GM11168 (cell line): ENCODE measurements around the gene COL6A3.

ENCODE experiments used
- in situ Hi-C: fragments of 300-500 bp; cut with MboI; formaldehyde crosslinking; loops from one replicate; pipeline ENCODE4 v1.12.0; 2022; ENCODE audit warnings: low sequenced_read_pairs; ENCODE audit not compliant: unreplicated experiment

COL6A3 gene

DNA sequence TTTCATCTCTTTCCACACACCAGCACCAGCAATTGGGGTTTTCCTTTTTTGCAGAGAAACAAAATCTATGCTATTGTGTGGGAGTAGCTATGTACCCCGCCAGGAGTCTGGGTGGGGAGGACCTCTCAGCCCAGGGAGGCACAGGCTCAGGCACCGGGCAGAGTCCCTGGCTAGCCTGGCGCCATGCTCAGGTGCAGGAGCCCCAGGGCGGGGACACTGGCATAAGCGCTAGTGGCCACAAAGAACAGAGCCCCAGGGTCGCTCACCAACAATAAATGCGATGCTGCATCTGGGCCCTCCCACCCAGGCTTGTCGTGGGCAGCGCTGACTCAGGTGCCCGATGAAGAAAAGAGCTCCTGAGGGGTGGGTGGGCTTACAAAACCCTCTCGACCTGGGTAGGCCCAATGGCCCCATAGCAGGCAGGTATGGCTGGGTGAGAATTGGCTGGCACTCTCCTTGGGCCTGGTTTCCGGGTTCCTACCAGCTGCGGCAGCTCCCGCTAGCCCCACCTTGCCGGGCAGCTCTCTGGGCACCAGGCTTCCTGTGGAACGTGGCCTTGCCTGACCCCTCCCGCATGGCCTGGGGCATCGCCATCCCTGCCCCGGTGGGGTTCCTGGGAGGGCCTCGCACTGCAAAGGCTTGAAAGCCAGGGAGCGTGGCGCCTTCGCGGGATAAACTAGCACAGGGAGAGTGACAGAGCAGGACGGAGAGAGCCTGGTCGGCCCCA is 31.8 kb upstream of the COL6A3 start:
- in situ Hi-C loops: no loop called here

DNA sequence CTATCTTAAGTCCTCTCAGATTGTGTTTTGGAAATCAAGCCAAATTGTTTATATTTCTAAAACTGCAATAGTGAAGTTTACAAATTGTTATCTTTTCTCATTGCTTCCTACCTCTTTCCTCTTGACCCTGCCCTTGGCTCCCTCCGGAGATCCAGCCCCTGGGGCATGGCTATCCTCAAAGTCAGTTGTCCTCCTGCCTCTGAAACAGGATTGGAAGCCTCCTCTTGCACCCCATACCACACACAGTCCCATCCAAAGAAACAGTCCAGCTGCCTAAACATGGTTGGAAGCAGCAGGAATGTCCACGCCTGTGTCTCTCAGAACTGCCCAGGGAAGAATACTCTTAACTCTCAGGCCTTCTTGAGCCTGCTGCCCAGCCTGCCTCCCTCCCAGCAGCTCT is 30.1 kb upstream of the COL6A3 start:
- in situ Hi-C loops: no loop called here

DNA sequence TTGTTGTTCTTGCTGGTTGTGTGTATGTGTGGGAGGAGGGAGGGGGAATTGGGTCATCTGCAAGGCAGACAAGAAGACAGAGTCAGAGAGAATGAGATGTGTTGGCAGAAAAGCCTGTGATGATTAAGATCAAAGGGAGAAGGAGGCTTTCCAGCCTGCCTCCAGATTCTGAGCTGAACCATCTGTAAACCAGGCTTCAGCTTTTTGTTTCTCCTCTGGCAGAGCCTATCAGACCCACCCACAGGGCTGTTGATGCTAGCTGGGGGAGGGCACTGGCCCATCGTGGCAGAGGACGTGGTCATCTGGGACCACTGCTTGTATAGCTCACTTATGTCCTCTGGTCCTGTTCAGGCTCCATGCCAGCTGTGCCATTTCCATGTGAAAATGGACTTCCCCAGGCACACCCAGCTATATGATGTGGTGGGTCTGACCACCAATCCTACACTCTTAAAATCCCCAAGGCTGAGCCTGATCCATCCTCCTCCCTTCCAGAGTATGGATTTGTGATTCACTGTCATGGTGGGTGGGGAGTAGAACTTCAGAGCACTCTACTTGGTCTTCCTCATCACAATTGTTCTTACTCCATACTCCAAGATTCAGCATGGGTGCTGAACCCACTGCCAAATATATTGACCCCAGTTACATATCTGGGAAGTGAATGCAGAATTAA is 27.8 kb upstream of the COL6A3 start:
- in situ Hi-C loops: no loop called here

DNA sequence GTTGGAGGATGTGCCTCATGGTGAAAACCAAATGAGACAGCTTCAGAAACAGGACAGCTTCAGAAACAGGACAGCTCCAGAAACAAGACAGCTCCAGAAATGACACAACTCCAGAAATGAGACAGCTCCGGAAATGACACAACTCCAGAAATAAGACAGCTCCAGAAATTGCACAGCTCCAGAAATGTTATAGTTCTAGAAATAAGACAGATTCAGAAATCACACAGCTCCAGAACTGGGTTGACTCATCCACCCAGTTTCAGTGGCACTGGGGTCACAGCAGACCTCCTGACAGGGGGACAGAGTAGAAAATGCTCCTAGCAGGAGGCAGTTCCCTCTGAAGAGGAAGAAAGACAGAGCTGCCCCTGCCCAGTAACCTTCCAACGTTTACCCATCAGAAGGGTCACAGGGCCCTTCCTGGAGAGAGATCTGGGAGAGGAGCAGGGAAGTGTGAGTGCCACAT is 26.9 kb upstream of the COL6A3 start:
- in situ Hi-C loops: no loop called here

- in situ Hi-C loops: no loop called here
These were observed 24.3 kb upstream of the COL6A3 start for GRCh38 chr2:237438080-237438940.

DNA sequence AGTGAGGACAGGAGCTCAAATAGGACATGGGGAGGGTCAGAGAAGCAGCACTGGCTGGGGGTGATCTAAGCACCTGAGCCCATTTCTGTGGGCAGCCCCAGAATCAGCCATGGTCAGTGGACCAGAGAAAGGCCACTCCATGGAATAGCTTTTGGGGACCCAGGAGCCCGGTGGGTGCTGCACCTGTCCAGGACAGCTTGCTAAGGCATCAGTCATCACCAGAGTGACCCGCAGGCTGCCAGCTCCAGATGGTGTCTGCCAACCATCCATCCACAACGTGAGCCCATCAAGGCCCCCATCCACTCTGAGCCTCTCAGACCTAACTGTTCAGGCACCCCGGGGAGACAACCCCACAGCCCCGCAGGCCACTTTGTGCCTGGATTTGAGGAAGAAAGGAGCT is 23.6 kb upstream of the COL6A3 start:
- in situ Hi-C loops: no loop called here

DNA sequence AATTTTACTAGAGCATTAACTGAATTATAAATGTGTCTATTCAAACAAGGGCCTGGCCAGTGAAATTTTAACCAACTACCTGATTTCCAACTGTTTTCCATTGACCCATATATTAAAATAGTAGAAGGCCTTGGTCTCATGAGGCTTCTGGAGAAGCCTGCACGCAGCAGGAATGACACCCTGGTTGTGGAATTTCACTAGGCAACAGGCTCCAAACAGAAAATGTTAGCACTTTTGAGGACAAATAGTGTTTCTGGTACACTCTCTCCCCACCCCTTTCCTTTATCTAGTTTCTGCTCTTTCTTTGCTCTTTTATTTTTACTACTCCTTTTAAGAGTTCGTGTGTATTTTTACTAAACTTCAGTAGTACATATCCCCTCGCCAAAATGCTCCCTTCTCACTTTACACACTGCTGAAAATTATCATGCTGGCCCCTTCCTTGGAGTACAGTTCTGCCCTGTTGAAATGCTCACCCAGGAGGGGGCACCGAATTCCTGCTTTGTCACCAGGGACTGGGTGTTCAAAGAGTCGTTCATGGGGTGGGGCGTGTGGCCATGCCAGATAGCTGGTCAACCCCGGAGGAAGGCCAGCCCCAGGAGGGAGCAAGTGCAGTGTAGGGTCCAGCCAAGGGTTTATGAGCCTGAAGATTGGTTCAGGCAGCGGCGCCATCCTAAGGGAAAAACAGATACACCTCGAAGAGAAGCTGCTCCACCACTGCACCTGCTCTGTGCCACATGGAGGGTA is 22.1 kb upstream of the COL6A3 start:
- in situ Hi-C loops: no loop called here

DNA sequence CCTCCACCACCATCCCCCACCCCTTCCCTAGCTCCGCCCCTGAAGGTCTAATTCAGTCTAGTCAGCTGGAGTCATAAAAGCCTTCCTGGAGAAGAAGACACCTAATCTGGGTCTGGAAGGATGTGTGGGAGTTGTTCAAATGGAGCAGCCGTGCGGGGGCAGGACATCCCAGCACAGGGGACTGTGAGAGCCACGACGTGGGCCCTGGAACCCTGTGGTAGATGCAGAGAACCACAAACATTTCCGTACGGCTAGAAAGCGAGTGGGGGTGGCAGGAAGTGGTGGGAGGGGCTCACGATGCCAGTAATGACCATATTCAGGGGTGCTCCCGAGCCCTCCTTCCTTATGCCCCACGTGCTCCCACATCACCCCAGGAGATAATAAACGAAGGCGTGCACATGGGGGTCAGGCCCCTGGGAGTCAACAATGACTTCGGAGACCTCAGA is 20.9 kb upstream of the COL6A3 start:
- in situ Hi-C loops: no loop called here

- in situ Hi-C loops: no loop called here
These were observed 20.1 kb upstream of the COL6A3 start for GRCh38 chr2:237433920-237434676.

DNA sequence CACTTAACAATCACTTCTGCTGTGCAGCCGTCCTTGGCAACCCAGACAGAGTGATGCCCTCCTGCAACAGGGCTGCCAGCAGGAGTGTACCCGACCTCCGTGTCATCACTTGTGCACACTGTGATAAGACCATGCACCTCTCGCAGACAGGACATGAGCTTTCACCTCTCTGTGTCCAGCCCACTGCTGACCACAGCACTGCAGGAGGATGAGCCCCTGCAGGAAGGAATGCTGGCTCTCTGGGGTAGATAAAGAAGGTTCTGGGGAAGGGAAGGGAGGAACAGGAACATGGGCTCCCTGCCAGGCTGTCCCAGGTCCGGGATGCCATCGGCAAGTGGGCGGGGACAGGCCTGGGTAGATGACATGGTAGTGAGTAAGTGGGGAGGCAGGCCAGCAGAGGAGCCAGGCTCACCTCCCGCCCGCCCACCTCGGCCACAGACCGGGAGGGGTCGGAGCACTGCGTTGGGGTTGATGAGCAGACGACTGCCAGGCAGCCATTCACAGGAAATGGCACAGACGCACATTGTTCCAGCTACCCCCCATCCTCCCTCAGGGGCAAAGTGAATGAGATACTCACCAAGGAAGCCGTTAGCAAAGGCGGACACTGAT is 18.6 kb upstream of the COL6A3 start:
- in situ Hi-C loops: no loop called here

DNA sequence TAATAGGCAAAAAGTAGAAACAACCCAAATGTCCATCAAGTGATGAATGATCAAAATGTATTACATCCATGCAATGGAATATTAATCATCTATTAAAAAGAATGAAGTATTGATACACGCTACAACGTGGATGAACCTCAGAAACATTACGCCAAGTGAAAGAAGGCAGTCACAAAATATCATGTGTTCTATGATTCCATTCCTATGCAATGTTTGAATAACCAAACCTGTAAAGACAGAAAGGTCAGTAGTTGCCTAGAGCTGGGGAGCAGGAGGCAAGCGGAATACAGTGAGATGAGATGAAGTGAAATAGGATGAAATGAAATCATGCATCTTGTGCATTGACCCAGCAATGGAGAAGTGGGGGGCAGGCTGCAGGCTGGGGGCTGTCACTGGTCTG is 17.9 kb upstream of the COL6A3 start:
- in situ Hi-C loops: no loop called here

GRCh38 chr2:237431372-237431771 is 17.4 kb upstream of the COL6A3 start:
- in situ Hi-C loops: no loop called here

- in situ Hi-C loops: no loop called here
These were observed 16.9 kb upstream of the COL6A3 start for GRCh38 chr2:237430861-237431260.

GRCh38 chr2:237429753-237430152 is 15.8 kb upstream of the COL6A3 start:
- in situ Hi-C loops: no loop called here

GRCh38 chr2:237427769-237428506 is 14.0 kb upstream of the COL6A3 start:
- in situ Hi-C loops: no loop called here

GRCh38 chr2:237426517-237426916 is 12.6 kb upstream of the COL6A3 start:
- in situ Hi-C loops: no loop called here

DNA sequence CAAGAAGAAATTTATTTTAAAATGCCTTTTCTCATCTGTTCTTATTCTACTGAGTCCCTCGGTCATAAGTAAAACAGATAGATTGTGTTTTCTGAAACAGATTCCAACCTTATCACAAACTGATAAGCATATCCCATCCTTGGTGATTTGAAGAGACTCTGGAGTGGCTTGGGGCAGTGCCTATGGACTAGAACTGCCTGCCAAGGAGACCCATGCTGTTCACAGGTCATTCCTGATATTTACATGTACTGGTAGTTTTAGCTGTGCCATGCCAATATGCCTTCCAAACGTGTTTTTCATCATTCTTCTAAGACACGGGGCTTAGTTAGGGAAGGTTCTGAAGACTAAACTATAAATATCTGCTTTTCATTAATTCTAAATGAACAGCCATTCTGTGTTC is 11.4 kb upstream of the COL6A3 start:
- in situ Hi-C loops: no loop called here

GRCh38 chr2:237424544-237424943 is 10.6 kb upstream of the COL6A3 start:
- in situ Hi-C loops: no loop called here
